ENCODE data around the gene FAM227B.
"Not testable (repeated sequence)": the region's sequence is repeated elsewhere in the genome, so short reads cannot be mapped to it uniquely, and the experiment has no call there.

FAM227B gene

DNA sequence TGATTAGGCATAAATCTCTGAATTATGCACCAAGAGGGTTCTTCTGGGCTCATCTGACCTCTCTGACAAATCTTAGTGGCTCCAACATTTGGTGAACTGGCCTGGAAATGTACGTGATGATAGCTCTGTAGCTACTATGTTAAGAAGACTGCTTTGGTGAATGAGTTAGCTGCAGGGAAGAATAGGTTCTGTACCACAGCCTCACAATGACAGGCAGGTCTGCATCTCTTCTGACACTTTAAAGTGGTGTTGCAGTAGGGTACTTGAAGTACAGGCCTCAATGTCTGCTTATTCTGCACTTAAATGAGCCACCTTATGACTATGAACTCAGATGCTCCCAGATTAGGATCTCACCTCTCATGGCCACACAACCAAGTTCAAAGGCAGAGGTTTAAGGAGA, 190.6 kb downstream of the FAM227B start:
- no peak for DNase-seq

DNA sequence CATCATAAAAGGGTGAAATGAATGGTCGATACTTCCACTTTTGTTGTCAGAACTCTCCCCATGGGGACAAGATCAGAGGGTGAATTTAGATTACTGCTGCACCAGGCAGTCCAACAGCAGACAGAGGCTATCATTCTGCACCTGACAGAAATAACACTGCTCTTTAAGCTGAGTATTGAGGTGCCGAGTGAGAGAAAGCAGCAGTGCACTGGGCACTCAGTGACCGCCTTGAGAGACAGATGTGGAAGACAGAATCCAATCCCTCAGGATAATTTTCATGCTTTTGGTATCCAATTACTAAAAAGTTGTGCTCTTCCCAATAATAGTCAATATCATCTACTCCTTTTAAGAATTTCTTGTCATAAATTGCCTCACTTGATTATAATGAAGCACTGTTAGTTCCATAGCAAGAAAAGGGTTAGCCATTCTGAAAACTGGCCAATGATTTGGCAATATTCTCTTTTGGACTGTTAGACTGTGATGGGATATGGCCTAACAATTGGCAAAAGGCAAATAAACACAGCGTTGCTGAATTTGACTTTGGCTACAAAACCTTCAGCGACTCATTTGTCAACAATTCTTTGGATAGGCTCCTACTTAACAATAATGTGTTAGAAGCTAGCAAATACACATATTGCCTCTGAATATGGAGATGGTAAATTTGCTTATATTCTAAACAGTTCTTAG, 192.1 kb downstream of the FAM227B start:
- no peak for DNase-seq

DNA sequence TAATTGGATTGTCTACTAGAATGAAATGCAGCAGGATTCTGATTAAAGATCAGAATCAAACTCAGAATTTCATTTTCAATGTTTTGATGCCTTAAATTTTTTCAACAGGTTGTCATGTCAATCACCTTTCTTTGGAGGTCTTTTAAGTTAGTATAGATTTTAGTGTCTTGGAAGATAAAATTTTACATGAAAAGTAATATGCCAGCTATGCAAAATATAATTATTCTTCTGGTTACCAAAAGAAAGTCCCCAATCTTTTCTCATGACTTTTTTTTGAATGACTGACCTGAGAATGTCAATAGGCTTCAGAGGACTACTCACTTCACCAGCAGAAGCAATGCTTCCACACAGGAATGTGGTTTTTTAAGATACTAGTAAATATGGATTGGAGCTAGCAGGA, 193.2 kb downstream of the FAM227B start:
- DNase-seq = no peak

GRCh38 chr15:49424954-49425353, 195.7 kb downstream of the FAM227B start:
- no peak for DNase-seq

DNA sequence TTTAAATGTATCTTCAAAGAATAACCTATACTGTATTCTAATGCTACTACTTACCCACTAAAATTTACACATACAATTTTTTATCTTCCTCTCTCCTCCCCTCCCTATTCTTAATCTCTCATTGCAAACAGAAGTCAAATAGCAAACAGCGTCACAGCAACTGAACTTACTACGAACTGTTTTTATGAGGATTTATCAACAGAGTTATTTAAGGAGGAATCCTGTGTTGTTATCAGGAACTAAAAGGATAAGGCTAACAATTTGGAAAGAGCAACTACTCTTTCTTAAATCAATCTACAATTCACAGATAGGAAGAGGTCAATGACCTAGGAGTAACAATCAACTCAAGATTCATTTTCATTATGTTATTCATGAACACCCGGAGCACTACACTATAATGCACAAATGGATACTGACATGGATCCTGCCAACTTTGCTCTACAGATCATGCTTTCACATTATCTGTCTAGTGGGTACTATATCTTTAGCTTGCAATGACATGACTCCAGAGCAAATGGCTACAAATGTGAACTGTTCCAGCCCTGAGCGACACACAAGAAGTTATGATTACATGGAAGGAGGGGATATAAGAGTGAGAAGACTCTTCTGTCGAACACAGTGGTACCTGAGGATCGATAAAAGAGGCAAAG, 196.6 kb downstream of the FAM227B start:
- DNase-seq = no peak

DNA sequence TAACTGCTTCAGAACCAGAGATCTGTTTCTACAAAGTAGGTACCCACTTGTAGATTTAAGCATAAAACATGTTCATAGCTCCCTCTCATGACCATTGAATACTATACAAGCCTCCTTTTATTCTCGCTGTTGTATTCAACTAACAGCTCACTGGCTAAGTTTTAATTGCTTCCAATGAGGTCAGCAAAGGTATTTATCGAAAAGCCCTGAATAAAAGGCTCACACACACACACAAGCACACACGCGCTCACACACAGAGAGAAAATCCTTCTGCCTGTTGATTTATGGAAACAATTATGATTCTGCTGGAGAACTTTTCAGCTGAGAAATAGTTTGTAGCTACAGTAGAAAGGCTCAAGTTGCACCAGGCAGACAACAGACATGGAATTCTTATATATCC, 197.6 kb downstream of the FAM227B start, which contains the start of gene FGF7:
Gene FGF7 (plus strand): TSS at position 222 of the 400 bp plus-strand sequence. CDS start 1,056 bp downstream, outside the sequence.
- DNase-seq = no peak

DNA sequence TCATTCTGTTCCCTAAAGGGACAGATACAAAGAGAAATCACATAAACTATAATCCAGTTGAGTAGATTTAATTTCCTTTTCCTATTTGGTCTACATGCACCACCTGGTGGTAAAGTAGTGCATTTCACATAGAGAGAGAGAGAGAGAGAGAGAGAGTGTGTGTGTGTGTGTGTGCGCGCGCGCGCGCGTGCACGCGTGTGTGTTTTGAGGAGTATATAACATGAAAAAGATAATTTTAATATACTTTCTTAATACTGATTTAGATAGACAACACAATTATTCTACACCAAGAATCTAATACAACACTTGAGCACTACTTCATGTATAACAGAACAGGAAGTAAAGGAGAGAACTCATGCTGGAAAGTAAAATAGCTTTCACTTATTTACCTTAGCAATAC, 198.6 kb downstream of the FAM227B start:
- DNase-seq = peak; percentile 44

GRCh38 chr15:49418811-49419210, 201.8 kb downstream of the FAM227B start:
- DNase-seq = no peak

- DNase-seq = peak; percentile 60
These were observed 205.0 kb downstream of the FAM227B start for GRCh38 chr15:49415638-49416037.

- DNase-seq = peak; percentile 23
These were observed 205.5 kb downstream of the FAM227B start for GRCh38 chr15:49415149-49415548.

DNA sequence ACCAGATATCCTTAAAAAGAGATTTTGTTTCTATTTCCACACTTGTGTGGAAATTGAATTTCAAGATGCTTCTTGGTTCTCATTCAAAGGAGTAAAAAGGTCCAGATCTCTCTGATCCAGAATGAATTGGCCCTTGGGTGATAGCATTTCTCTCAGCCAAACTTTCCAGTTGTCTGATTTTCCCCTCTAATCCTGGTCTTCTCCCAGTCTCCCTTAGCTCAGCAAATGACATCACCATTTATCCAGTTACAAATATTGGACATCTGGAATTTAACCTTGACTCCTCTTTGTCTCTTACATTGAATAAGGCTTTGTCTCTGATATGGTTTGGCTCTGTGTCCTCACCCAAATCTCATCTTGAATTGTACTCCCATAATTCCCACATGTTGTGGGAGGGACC, 207.8 kb downstream of the FAM227B start:
- no peak for DNase-seq

DNA sequence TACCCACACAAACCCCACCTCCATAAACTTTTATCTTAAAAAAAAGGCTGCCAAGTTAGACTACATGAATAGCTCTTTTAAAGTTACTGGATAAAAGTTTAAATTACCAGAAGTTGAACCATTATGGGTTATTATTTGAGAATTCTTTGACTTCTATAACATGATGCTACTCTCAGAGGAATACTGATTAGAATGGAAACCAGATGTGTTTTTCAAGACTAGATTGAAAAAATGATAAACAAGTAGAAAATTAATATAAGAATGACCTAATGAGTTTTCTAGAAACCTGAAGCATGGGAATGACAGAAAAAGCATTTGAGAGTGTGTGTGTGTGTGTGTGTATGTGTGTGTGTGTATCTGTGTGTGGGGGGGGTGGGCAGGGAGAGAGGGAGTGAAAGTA, 210.0 kb downstream of the FAM227B start:
- no peak for DNase-seq

- no peak for DNase-seq
These were observed 214.1 kb downstream of the FAM227B start for GRCh38 chr15:49406352-49407118.

DNA sequence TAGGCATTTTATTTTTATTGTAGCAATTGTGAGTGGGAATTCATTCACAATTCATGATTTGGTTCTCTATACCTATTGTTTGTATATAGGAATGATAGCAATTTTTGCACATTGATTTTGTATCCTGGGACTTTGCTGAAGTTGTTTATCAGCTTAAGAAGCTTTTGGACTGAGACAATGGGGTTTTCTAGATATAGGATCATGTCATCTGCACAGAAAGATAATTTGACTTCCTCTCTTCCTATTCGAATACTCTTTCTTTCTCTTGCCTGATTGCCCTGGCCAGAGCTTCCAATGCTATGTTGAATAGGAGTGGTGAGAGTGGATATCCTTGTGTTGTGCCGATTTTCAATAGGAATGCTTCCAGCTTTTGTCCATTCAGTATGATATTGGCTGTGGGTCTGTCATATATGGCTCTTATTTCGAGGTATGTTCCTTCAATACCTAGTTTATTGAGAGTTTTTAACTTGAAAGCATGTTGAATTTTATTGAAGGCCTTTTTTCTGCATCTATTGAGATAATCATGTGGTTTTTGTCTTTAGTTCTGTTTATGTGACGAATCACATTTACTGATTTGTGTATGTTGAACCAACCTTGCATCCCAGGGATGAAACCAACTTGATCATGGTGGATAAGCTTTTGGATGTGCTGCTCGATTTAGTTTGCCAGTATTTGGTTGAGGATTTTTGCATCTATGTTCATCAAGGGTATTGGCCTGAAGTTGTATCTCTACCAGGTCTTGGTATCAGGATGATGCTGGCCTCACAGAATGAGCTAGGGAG, 217.9 kb downstream of the FAM227B start:
- not testable (repeated sequence) for DNase-seq

GRCh38 chr15:49387471-49387870, 233.1 kb downstream of the FAM227B start:
- DNase-seq = peak; percentile 29

DNA sequence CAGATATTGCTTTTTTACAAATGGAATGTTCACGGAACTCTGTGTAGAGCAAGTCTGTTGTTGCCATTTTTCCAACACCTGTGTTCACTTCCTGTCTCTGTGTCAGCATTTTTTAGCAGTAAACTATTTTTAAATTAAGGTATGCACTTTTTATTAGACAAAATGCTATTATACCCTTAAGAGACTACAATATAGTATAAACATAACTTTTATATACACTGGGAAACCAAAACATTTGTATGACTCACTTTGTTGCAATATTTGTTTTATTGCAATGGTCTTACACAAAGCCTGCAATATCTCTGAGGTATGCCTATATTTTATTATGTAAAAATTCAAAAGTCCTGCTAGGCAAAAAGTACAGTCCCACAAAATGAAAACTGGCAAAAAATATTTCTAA, 237.4 kb downstream of the FAM227B start:
- DNase-seq = peak; percentile 34

- no peak for DNase-seq
These were observed 238.2 kb downstream of the FAM227B start for GRCh38 chr15:49382394-49382793.

DNA sequence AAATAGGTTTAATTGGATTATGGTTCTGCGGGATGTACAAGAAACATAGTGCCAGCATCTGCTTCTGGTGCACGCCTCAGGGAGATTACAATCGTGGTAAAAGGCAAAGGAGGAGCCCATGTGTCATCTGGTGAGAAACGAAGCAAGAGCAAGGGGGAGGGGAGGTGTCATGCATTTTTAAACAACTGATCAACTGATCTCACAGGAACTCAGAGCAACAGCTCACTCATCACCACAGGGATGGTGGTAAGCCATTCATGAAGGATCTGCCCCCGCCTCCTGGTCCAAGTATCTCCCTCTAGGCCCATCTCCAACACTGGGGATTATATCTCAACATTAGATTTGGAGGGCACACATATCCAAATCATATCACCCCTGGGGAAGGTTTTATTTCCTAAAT, 239.7 kb downstream of the FAM227B start:
- DNase-seq = no peak

GRCh38 chr15:49379996-49380395, 240.6 kb downstream of the FAM227B start:
- peak; percentile 3 for DNase-seq

GRCh38 chr15:49372366-49372765, 248.3 kb downstream of the FAM227B start:
- DNase-seq = no peak

- DNase-seq = no peak
These were observed 249.8 kb downstream of the FAM227B start for GRCh38 chr15:49370782-49371181.

GRCh38 chr15:49366496-49366895, 254.1 kb downstream of the FAM227B start:
- no peak for DNase-seq

DNA sequence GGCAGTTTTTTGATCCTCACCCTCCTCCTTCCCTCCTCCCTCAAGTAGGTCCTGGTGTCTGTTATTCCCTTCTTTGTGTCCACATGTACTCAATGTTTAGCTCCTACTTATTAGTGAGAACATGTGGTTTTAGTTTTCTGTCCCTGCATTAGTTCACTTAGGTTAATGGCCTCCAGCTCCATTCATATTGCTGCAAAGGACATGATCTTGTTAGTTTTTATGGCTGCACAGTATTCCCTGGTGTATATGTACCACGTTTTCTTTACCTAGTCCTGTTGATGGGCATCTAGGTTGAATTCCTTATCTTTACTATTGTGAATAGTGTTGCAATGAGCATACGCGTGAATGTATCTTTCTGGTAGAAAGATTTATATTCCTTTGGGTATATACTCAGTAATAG, 259.2 kb downstream of the FAM227B start:
- no peak for DNase-seq

Measured in inflammatory macrophage treated with lipopolysaccharide for 4 hours (primary cell).